Endodermal cell (in vitro differentiated cells): ENCODE results near the gene MORC3. TPM values are rescaled to one million over a fixed set of nuclear protein-coding genes. Genes with fewer than 3 reads are reported as not detected.
A peak's percentile ranks its signal among the peaks of the same experiment; 100 is the strongest.
"Not testable (repeated sequence)": the region's sequence is repeated elsewhere in the genome, so short reads cannot be mapped to it uniquely, and the experiment has no call there.

ENCODE experiments used
- DNase-seq: peaks from one replicate; pipeline ENCODE4 v3.0.0-alpha.2; 2017
- H3K27ac ChIP-seq: 2 replicates; pipeline ENCODE4 v1.5.1; 2013; ENCODE audit warnings: mild to moderate bottlenecking, low read depth, low read length, moderate library complexity
- H3K27me3 ChIP-seq: 2 replicates; pipeline ENCODE4 v1.6.1; 2013; ENCODE audit warnings: mild to moderate bottlenecking, low read length, moderate library complexity; ENCODE audit not compliant: insufficient read depth, control insufficient read depth, poor library complexity, severe bottlenecking
- H3K36me3 ChIP-seq: 2 replicates; pipeline ENCODE4 v1.7.0; 2013; ENCODE audit warnings: mild to moderate bottlenecking, low read length, moderate library complexity; ENCODE audit not compliant: control insufficient read depth, insufficient read depth
- H3K4me1 ChIP-seq: one replicate; pipeline ENCODE4 v1.7.0; 2013; ENCODE audit warnings: low read length; ENCODE audit not compliant: control insufficient read depth, insufficient read depth
- H3K4me3 ChIP-seq: 2 replicates; pipeline ENCODE4 v1.5.1; 2013; ENCODE audit warnings: mild to moderate bottlenecking, low read length, moderate library complexity
- H3K9ac ChIP-seq: 2 replicates; pipeline ENCODE4 v1.6.1; 2013; ENCODE audit warnings: mild to moderate bottlenecking, low read length, moderate library complexity; ENCODE audit not compliant: poor library complexity, severe bottlenecking; ENCODE audit errors: extremely low read depth
- H3K9me3 ChIP-seq: 2 replicates; pipeline ENCODE4 v1.6.1; 2013; ENCODE audit warnings: mild to moderate bottlenecking, low read length, moderate library complexity; ENCODE audit not compliant: control insufficient read depth
- H3K27ac Mint-ChIP-seq: 2 replicates; pipeline ENCODE4 v1.8.0; 2020; ENCODE audit warnings: mixed read lengths
- H3K27me3 Mint-ChIP-seq: 2 replicates; pipeline ENCODE4 v1.8.0; 2021; ENCODE audit warnings: mild to moderate bottlenecking, mixed read lengths; ENCODE audit not compliant: insufficient read depth
- H3K36me3 Mint-ChIP-seq: 2 replicates; pipeline ENCODE4 v1.8.0; 2020; ENCODE audit warnings: low read depth, mixed read lengths
- H3K4me1 Mint-ChIP-seq: 2 replicates; pipeline ENCODE4 v1.8.0; 2020; ENCODE audit warnings: mixed read lengths
- H3K4me3 Mint-ChIP-seq: 2 replicates; pipeline ENCODE4 v1.8.0; 2020; ENCODE audit warnings: mild to moderate bottlenecking, moderate library complexity, mixed read lengths
- H3K9me3 Mint-ChIP-seq: 2 replicates; pipeline ENCODE4 v1.8.0; 2020; ENCODE audit warnings: mild to moderate bottlenecking, mixed read lengths
- WGBS, 2 experiments: methylation state at CpG; one replicate each; pipeline versions ENCODE4 v1.1.5 to v1.1.7; 2013; ENCODE audit warnings: missing lambda C conversion rate in 2 of 2, mixed read lengths in 1 of 2; ENCODE audit not compliant: insufficient coverage in 1 of 2, insufficient read length in 1 of 2; 5-methylcytosine and 5-hydroxymethylcytosine counted together
- total RNA-seq, 2 donors: library from RNA; stranded (reverse); fragmentation: NEBNext Ultra II Directional in 1 of 2; extraction: Animal tissue kit (Norgen Biotek cat#: 25700) in 1 of 2; gene quantifications; 2 replicates in 1 of 2; 3 replicates in 1 of 2; pipeline ENCODE4 v1.2.1, GENCODE V29; 2021
- TF ChIP-seq, protein P1 (sequence below): fragments of 200-600 bp; sonication (generic); conservative IDR thresholded peaks from 2 replicates; pipeline ENCODE4 v1.5.0; 2021; ENCODE audit warnings: antibody characterized with exemption, mild to moderate bottlenecking

Gene MORC3
- total RNA-seq, 2 donors from 2014 or later, result 17.8 to 23.3 TPM

DNA sequence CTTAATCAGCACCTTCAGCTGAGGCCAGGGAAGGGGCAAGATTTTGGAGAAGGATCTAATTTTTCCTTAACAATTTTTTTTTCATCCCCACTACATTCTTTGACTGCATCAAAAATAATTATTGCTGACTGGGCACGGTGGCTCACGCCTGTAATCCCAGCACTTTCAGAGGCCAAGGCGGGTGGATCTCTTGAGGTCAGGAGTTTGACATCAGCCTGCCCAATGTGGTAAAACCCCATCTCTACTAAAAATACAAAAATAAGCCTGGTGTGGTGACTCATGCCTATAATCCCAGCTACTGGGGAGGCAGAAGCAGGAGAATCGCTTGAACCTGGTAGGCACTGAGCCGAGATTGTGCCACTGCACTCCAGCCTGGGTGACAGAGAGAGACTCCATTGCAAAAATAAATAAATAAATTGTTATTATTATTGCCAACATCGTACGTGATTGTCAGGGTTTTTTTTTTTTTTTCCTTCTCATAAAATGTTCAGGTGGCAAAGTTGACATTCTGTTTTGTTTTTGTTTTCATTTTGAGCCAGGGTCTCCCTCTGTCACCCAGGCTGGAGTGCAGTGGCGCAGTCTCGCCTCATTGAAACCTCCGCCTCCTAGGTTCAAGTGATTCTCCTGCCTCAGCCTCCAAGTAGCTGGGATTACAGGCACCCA lies 37.3 kb upstream of the MORC3 start:
- no peak overlapping the region for H3K4me3 Mint-ChIP-seq
- Histone ChIP-seq H3K9me3 (no peaks in the 10 kb centered on the region), H3K4me1 (no peaks in the 10 kb centered on the region), H3K27ac (no peak overlapping the region), H3K27me3 (no peaks in the 10 kb centered on the region), H3K4me3 (no peak overlapping the region), H3K9ac (no peak overlapping the region), H3K36me3 (no peaks in the 10 kb centered on the region)
- H3K27me3 Mint-ChIP-seq, result no peaks in the 10 kb centered on the region
- TF ChIP-seq, protein P1, sequence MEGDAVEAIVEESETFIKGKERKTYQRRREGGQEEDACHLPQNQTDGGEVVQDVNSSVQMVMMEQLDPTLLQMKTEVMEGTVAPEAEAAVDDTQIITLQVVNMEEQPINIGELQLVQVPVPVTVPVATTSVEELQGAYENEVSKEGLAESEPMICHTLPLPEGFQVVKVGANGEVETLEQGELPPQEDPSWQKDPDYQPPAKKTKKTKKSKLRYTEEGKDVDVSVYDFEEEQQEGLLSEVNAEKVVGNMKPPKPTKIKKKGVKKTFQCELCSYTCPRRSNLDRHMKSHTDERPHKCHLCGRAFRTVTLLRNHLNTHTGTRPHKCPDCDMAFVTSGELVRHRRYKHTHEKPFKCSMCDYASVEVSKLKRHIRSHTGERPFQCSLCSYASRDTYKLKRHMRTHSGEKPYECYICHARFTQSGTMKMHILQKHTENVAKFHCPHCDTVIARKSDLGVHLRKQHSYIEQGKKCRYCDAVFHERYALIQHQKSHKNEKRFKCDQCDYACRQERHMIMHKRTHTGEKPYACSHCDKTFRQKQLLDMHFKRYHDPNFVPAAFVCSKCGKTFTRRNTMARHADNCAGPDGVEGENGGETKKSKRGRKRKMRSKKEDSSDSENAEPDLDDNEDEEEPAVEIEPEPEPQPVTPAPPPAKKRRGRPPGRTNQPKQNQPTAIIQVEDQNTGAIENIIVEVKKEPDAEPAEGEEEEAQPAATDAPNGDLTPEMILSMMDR, result no peak
- no peaks in the 10 kb centered on the region for H3K4me1 Mint-ChIP-seq
- no peak overlapping the region for H3K27ac Mint-ChIP-seq
- 72 to 80% methylated on average over 4 to 10 of the region's 10 CpGs for whole genome bisulfite sequencing, 2 experiments
- H3K36me3 Mint-ChIP-seq, result no peaks in the 10 kb centered on the region
- no peak for DNase-seq
- no peaks in the 10 kb centered on the region for H3K9me3 Mint-ChIP-seq

DNA sequence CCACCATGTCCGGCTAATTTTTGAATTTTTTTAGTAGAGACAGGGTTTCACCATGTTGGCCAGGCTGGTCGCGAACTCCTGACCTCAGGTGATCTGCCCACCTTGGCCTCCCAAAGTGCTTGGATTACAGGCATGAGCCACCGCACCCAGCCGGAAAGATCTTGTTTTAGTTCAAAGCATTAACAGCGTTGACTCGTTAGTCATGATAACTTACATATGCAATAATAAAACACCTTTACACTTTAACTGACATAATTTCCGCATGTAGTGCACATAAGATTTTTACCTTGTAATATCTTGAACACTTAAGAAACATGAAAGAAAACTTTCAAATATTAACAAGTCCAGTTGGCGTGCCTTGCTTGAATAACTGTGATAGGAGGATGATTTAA lies 36.8 kb upstream of the MORC3 start:
- not testable (repeated sequence) for H3K4me1 Mint-ChIP-seq, H3K27ac ChIP-seq, H3K4me1 ChIP-seq, H3K27me3 Mint-ChIP-seq, DNase-seq, H3K9ac ChIP-seq, H3K36me3 ChIP-seq, H3K9me3 Mint-ChIP-seq, H3K4me3 Mint-ChIP-seq, H3K4me3 ChIP-seq, H3K9me3 ChIP-seq, H3K27me3 ChIP-seq, H3K27ac Mint-ChIP-seq, H3K36me3 Mint-ChIP-seq
- 83 to 86% methylated on average over 6 to 9 of the region's 9 CpGs for WGBS, 2 experiments

- Histone ChIP-seq H3K4me3 (no peak overlapping the region), H3K27me3 (no peaks in the 10 kb centered on the region), H3K9me3 (no peaks in the 10 kb centered on the region), H3K9ac (no peak overlapping the region), H3K36me3 (no peaks in the 10 kb centered on the region), H3K4me1 (no peaks in the 10 kb centered on the region), H3K27ac (peak overlapping the region; percentile 72)
- no peaks in the 10 kb centered on the region for H3K27me3 Mint-ChIP-seq
- TF ChIP-seq, protein P1, result no peak
- peaks cover 6% of the 10 kb centered on the region for H3K4me1 Mint-ChIP-seq
- H3K27ac Mint-ChIP-seq, result no peak overlapping the region
- WGBS, 2 experiments, result 86 to 90% methylated on average over 7 to 8 of the region's 8 CpGs
- no peak for DNase-seq
- H3K9me3 Mint-ChIP-seq, result no peaks in the 10 kb centered on the region
- H3K36me3 Mint-ChIP-seq, result peaks cover 5% of the 10 kb centered on the region
- H3K4me3 Mint-ChIP-seq, result no peak overlapping the region
Measured at GRCh38 chr21:36288651-36289243, 31.2 kb upstream of the MORC3 start.
